Trophoblast cell (in vitro differentiated cells and primary cell): Measurements from ENCODE around the gene SLIT1.

Experiments used
- DNase-seq, 2 donors: peaks; one replicate each; pipeline ENCODE4 v3.0.0-alpha.2; 2016
- H2AFZ ChIP-seq: 2 replicates; pipeline ENCODE4 v1.6.1; 2013; ENCODE audit warnings: low read length, moderate library complexity, mild to moderate bottlenecking; ENCODE audit not compliant: insufficient read depth, poor library complexity
- H2AK5ac ChIP-seq: 2 replicates; pipeline ENCODE4 v1.6.1; 2013; ENCODE audit warnings: mild to moderate bottlenecking, low read length
- H2BK120ac ChIP-seq: 2 replicates; pipeline ENCODE4 v1.6.1; 2013; ENCODE audit warnings: low read length, mild to moderate bottlenecking, moderate library complexity; ENCODE audit not compliant: insufficient read depth, poor library complexity
- H2BK12ac ChIP-seq: 2 replicates; pipeline ENCODE4 v1.6.1; 2013; ENCODE audit warnings: mild to moderate bottlenecking, low read length, moderate library complexity
- H2BK5ac ChIP-seq: 2 replicates; pipeline ENCODE4 v1.6.1; 2013; ENCODE audit warnings: low read length, low read depth, moderate library complexity, mild to moderate bottlenecking; ENCODE audit not compliant: poor library complexity
- H3K14ac ChIP-seq: 2 replicates; pipeline ENCODE4 v1.6.1; 2013; ENCODE audit warnings: mild to moderate bottlenecking, low read length
- H3K18ac ChIP-seq: 2 replicates; pipeline ENCODE4 v1.6.1; 2013; ENCODE audit warnings: mild to moderate bottlenecking, low read length
- H3K23ac ChIP-seq: 2 replicates; pipeline ENCODE4 v1.6.1; 2013; ENCODE audit warnings: low read length
- H3K27ac ChIP-seq: 2 replicates; pipeline ENCODE4 v1.5.1; 2013; ENCODE audit warnings: low read depth, mild to moderate bottlenecking, inconsistent platforms, low read length, moderate library complexity
- H3K27me3 ChIP-seq: 2 replicates; pipeline ENCODE4 v1.6.1; 2013; ENCODE audit warnings: inconsistent platforms, mild to moderate bottlenecking, low read length, moderate library complexity; ENCODE audit not compliant: insufficient read depth
- H3K36me3 ChIP-seq, 2 experiments: 1 replicate in 1 of 2; 2 replicates in 1 of 2; pipeline ENCODE4 v1.6.1; 2013; ENCODE audit warnings: low read length in 2 of 2, mild to moderate bottlenecking in 2 of 2, moderate library complexity in 1 of 2; ENCODE audit not compliant: insufficient read depth in 2 of 2, control insufficient read depth in 1 of 2
- H3K4ac ChIP-seq: 2 replicates; pipeline ENCODE4 v1.6.1; 2013; ENCODE audit warnings: low read depth, mild to moderate bottlenecking, low read length, moderate library complexity
- H3K4me1 ChIP-seq, 2 experiments: 1 replicate in 1 of 2; 2 replicates in 1 of 2; pipeline ENCODE4 v1.6.1; 2013; ENCODE audit warnings: low read length in 2 of 2, mild to moderate bottlenecking in 2 of 2, moderate library complexity in 1 of 2; ENCODE audit not compliant: insufficient read depth in 2 of 2, control insufficient read depth in 1 of 2
- H3K4me2 ChIP-seq: 2 replicates; pipeline ENCODE4 v1.6.1; 2013; ENCODE audit warnings: inconsistent platforms, mild to moderate bottlenecking, low read length, moderate library complexity
- H3K4me3 ChIP-seq: 2 replicates; pipeline ENCODE4 v1.5.1; 2013; ENCODE audit warnings: mild to moderate bottlenecking, low read depth, low read length, inconsistent platforms
- H3K79me1 ChIP-seq: one replicate; pipeline ENCODE4 v1.6.1; 2013; ENCODE audit warnings: low read length
- H3K79me2 ChIP-seq: 2 replicates; pipeline ENCODE4 v1.6.1; 2013; ENCODE audit warnings: low read length, mild to moderate bottlenecking; ENCODE audit not compliant: control insufficient read depth, insufficient read depth, poor library complexity
- H3K9ac ChIP-seq: 2 replicates; pipeline ENCODE4 v1.6.1; 2013; ENCODE audit warnings: mild to moderate bottlenecking, low read length
- H3K9me3 ChIP-seq: 2 replicates; pipeline ENCODE4 v1.6.1; 2013; ENCODE audit warnings: low read depth, mild to moderate bottlenecking, control low read depth, inconsistent platforms, low read length; ENCODE audit not compliant: insufficient read depth
- H4K12ac ChIP-seq: 2 replicates; pipeline ENCODE4 v1.6.1; 2013; ENCODE audit warnings: low read depth, mild to moderate bottlenecking, low read length, moderate library complexity
- H4K8ac ChIP-seq: 2 replicates; pipeline ENCODE4 v1.6.1; 2013; ENCODE audit warnings: low read depth, mild to moderate bottlenecking, low read length, moderate library complexity
- H4K91ac ChIP-seq: one replicate; pipeline ENCODE4 v1.6.1; 2013; ENCODE audit warnings: low read depth, mild to moderate bottlenecking, low read length, moderate library complexity
- WGBS: extraction: QIAGEN DNeasy Blood & Tissue Kit; methylation state at CpG from one replicate; pipeline ENCODE4 v1.1.7; 2013; ENCODE audit warnings: missing lambda C conversion rate; ENCODE audit not compliant: insufficient read length, insufficient coverage; ENCODE audit errors: extremely low coverage; 5-methylcytosine and 5-hydroxymethylcytosine counted together

Gene SLIT1

GRCh38 chr10:97028832-97029178, 157.0 kb downstream of the SLIT1 start:
- Histone ChIP-seq H3K18ac (no peak overlapping the region), H3K9me3 (no peaks in the 10 kb centered on the region), H3K27ac (no peak overlapping the region), H3K79me1 (no peaks in the 10 kb centered on the region), H3K4me1 (no peaks in the 10 kb centered on the region), H2BK5ac (no peak overlapping the region), H4K91ac (no peak overlapping the region), H4K8ac (no peak overlapping the region), H2AFZ (no peak overlapping the region), H3K14ac (no peak overlapping the region), H2BK120ac (no peak overlapping the region), H2AK5ac (no peak overlapping the region), H2BK12ac (no peak overlapping the region), H3K4me2 (no peak overlapping the region), H4K12ac (no peak overlapping the region), H3K27me3 (no peaks in the 10 kb centered on the region), H3K4ac (no peak overlapping the region), H3K4me3 (no peak overlapping the region), H3K79me2 (no peaks in the 10 kb centered on the region), H3K23ac (no peak overlapping the region), H3K36me3 (no peaks in the 10 kb centered on the region), H3K9ac (no peak overlapping the region)
- no peak for DNase-seq
- no CpG with 5 or more reads among the region's 3 CpGs for WGBS

- Histone ChIP-seq H2BK120ac (no peak overlapping the region), H3K27ac (no peak overlapping the region), H4K91ac (no peak overlapping the region), H3K23ac (no peak overlapping the region), H3K4me3 (no peak overlapping the region), H4K12ac (no peak overlapping the region), H3K4me2 (no peak overlapping the region), H2AFZ (no peak overlapping the region), H3K4ac (no peak overlapping the region), H3K36me3 (no peaks in the 10 kb centered on the region), H2AK5ac (no peak overlapping the region), H2BK12ac (no peak overlapping the region), H2BK5ac (no peak overlapping the region), H4K8ac (no peak overlapping the region), H3K9ac (no peak overlapping the region), H3K18ac (no peak overlapping the region), H3K9me3 (no peaks in the 10 kb centered on the region), H3K79me2 (no peaks in the 10 kb centered on the region), H3K79me1 (no peaks in the 10 kb centered on the region), H3K14ac (no peak overlapping the region), H3K4me1 (no peaks in the 10 kb centered on the region), H3K27me3 (no peaks in the 10 kb centered on the region)
- no CpG with 5 or more reads among the region's 2 CpGs for WGBS
- DNase-seq = no peak
These were observed 157.5 kb downstream of the SLIT1 start for GRCh38 chr10:97028126-97028831.

- Histone ChIP-seq H2BK120ac (no peak overlapping the region), H3K23ac (no peak overlapping the region), H3K18ac (no peak overlapping the region), H3K4me1 (no peaks in the 10 kb centered on the region), H4K12ac (no peak overlapping the region), H3K27me3 (no peaks in the 10 kb centered on the region), H3K14ac (no peak overlapping the region), H3K27ac (no peak overlapping the region), H3K4me3 (no peak overlapping the region), H3K79me2 (no peaks in the 10 kb centered on the region), H3K36me3 (no peaks in the 10 kb centered on the region), H2AK5ac (no peak overlapping the region), H3K4me2 (no peak overlapping the region), H3K79me1 (no peaks in the 10 kb centered on the region), H3K9me3 (no peaks in the 10 kb centered on the region), H2BK5ac (no peak overlapping the region), H2BK12ac (no peak overlapping the region), H4K8ac (no peak overlapping the region), H2AFZ (no peak overlapping the region), H4K91ac (no peak overlapping the region), H3K4ac (no peak overlapping the region), H3K9ac (no peak overlapping the region)
- WGBS = no CpG with 5 or more reads among the region's 9 CpGs
- peak; percentile 55 to 78 for DNase-seq
These were observed 160.0 kb downstream of the SLIT1 start for GRCh38 chr10:97025613-97026242.

- Histone ChIP-seq H3K4ac (no peak overlapping the region), H2AFZ (no peak overlapping the region), H3K23ac (no peak overlapping the region), H2AK5ac (no peak overlapping the region), H4K8ac (no peak overlapping the region), H3K36me3 (no peaks in the 10 kb centered on the region), H3K4me3 (no peak overlapping the region), H3K14ac (no peak overlapping the region), H3K18ac (no peak overlapping the region), H2BK120ac (no peak overlapping the region), H3K27ac (no peak overlapping the region), H4K91ac (no peak overlapping the region), H3K79me1 (no peaks in the 10 kb centered on the region), H3K9me3 (no peaks in the 10 kb centered on the region), H3K4me1 (no peaks in the 10 kb centered on the region), H3K4me2 (no peak overlapping the region), H4K12ac (no peak overlapping the region), H3K27me3 (no peaks in the 10 kb centered on the region), H2BK5ac (no peak overlapping the region), H3K9ac (no peak overlapping the region), H2BK12ac (no peak overlapping the region), H3K79me2 (no peaks in the 10 kb centered on the region)
- peak; percentile 15 to 63 for DNase-seq
- no CpG with 5 or more reads among the region's 13 CpGs for WGBS
These were observed 161.3 kb downstream of the SLIT1 start for GRCh38 chr10:97024168-97025073.
